Bronchial epithelial cell (primary cell): ENCODE data around the gene NOL4. TPM values are rescaled to one million over a fixed set of nuclear protein-coding genes. Genes with fewer than 3 reads are reported as not detected.
"Not testable (repeated sequence)": the region's sequence is repeated elsewhere in the genome, so short reads cannot be mapped to it uniquely, and the experiment has no call there.

Source experiments
- DNase-seq: peaks from one replicate; pipeline ENCODE4 v3.0.0-alpha.2; 2010; ENCODE audit warnings: low read depth
- FAIRE-seq: peaks from 2 replicates; lab custom pipeline; 2011; peaks lifted over from hg19 to GRCh38; lab: Jason Lieb, UNC
- H3K27me3 ChIP-seq: 2 replicates; pipeline ENCODE4 v1.5.1; 2011; ENCODE audit warnings: low read length; ENCODE audit not compliant: control insufficient read depth, insufficient read depth
- H3K36me3 ChIP-seq: 2 replicates; pipeline ENCODE4 v1.5.1; 2011; ENCODE audit warnings: low read length; ENCODE audit not compliant: control insufficient read depth, insufficient read depth
- H3K4me3 ChIP-seq: 2 replicates; pipeline ENCODE4 v1.5.1; 2011; ENCODE audit warnings: mild to moderate bottlenecking, low read depth, low read length, control low read depth
- total RNA-seq: library from RNA; depleted of rRNA; stranded (reverse); fragments of >200 nt; gene quantifications from 2 replicates; pipeline ENCODE4 v1.2.1, GENCODE V29; 2014
- TF ChIP-seq, protein P1 (sequence below): IDR thresholded peaks from 2 replicates; pipeline ENCODE4 v1.5.1; 2011; ENCODE audit warnings: mild to moderate bottlenecking, moderate library complexity, low read length, control low read depth, inconsistent platforms; ENCODE audit not compliant: insufficient read depth, severe bottlenecking

Gene NOL4
- total RNA-seq, 1 donor from 2014 or later, result not detected

DNA sequence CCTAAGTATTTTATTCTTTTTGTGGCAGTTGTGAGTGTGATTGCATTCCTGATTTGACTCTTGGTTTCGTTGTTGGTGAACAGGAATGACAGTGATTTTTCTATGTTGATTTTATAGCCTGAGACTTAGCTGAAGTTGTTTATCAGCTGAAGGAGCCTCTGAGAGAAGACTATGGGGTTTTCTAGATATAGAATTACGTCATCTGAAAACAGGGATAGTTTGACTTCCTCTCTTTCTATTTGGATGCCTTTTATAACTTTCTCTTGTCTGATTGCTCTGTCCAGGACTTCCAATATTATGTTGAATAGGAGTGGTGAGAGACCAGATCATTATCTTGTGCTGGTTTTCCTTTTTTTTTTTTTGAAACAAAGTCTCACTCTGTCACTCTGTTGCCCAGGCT is 18.0 kb upstream of the NOL4 start:
- TF ChIP-seq, protein P1, sequence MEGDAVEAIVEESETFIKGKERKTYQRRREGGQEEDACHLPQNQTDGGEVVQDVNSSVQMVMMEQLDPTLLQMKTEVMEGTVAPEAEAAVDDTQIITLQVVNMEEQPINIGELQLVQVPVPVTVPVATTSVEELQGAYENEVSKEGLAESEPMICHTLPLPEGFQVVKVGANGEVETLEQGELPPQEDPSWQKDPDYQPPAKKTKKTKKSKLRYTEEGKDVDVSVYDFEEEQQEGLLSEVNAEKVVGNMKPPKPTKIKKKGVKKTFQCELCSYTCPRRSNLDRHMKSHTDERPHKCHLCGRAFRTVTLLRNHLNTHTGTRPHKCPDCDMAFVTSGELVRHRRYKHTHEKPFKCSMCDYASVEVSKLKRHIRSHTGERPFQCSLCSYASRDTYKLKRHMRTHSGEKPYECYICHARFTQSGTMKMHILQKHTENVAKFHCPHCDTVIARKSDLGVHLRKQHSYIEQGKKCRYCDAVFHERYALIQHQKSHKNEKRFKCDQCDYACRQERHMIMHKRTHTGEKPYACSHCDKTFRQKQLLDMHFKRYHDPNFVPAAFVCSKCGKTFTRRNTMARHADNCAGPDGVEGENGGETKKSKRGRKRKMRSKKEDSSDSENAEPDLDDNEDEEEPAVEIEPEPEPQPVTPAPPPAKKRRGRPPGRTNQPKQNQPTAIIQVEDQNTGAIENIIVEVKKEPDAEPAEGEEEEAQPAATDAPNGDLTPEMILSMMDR, result no peak
- Histone ChIP-seq H3K27me3 (no peaks in the 10 kb centered on the region), H3K36me3 (no peaks in the 10 kb centered on the region), H3K4me3 (no peak overlapping the region)
- no peak for FAIRE-seq
- no peak for DNase-seq

GRCh38 chr18:34233781-34234388 is 9.2 kb upstream of the NOL4 start:
- H3K27me3 ChIP-seq, H3K36me3 ChIP-seq, H3K4me3 ChIP-seq, FAIRE-seq, DNase-seq: not testable (repeated sequence)

GRCh38 chr18:34225218-34225553 is 473 bp upstream of the NOL4 start:
- TF ChIP-seq, protein P1, result no peak
- H3K36me3 ChIP-seq, result no peaks in the 10 kb centered on the region
- DNase-seq, result no peak
- no peak overlapping the region for H3K4me3 ChIP-seq
- peaks cover 28% of the 10 kb centered on the region for H3K27me3 ChIP-seq
- no peak for FAIRE-seq

DNA sequence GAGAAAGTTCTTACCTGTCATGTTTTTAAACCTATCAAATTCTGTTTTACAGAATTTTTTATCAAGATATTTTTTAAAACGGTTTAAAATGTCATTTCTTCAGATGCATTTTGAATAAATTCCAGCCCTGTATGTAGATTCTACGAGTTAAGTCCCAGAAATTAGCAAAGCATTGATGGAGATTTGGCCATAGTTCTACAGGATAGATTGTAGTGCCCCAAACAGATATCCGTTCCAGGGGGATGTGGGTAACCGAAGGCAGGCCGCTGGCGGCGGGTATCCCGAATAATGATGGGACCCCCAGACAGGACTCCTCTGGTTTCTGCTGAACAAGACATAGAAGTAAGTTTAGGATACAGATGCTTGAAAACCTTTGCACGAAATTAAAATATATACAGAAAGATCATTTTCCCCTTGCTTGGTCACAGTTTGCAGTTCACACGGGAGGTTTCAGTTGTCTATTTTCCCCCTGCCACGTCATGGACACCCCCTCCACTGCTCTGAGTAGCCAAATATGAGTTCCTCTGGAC is 755 bp downstream of the NOL4 start:
- DNase-seq (no peak), FAIRE-seq (no peak)
- no peaks in the 10 kb centered on the region for H3K36me3 ChIP-seq
- H3K27me3 ChIP-seq, result peaks cover 28% of the 10 kb centered on the region
- TF ChIP-seq, protein P1, result no peak
- H3K4me3 ChIP-seq, result no peak overlapping the region

GRCh38 chr18:34223164-34223892 is 1.4 kb downstream of the NOL4 start:
- no peak overlapping the region for H3K4me3 ChIP-seq
- no peak for DNase-seq
- TF ChIP-seq, protein P1, result no peak
- FAIRE-seq, result no peak
- H3K27me3 ChIP-seq, result peaks cover 28% of the 10 kb centered on the region
- no peaks in the 10 kb centered on the region for H3K36me3 ChIP-seq

DNA sequence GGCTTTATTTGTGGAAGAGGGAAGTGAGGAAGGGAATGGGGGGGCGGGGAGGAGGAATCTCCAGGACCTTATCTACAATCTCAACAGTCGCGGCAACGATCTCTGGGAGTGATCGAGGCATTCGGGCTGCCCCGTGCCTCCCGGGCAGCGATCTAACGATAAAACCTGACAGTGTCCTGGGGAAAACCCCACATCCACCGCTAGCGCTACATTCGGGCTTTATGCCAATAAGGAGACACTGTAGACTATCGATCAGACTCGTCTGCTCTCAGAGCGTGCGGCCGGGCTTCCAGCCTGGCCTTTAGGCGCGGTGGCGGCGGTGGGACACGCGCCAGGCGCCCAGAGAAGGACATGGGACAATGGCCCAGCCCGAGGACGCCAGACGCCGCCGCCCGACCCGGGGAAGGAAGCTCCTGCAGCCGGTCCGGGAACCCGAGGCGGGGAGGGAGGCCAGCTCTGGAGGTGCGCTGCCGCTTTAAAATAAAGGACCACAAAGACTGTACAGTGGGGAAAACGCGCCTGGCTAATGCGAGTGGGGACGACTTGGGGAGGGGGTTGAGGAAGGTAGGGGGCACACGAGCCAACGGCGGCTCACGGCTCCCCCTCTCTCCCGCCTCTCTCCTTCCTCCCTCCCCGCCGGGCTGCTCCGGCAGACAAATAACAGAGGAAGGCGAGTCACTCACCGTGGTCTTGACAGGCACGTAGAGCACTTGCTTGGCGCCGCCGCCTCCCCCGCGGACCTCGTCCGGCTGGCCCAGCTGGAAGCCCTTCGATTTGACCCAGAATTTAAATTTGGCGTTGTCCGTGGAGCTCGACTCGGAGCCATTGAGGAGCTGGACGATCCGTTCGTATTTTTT is 2.2 kb downstream of the NOL4 start:
- H3K36me3 ChIP-seq, result no peaks in the 10 kb centered on the region
- peak; percentile 10 for DNase-seq
- peaks cover 25% of the 10 kb centered on the region for H3K27me3 ChIP-seq
- no peak for FAIRE-seq
- peak overlapping the region; percentile 1 for H3K4me3 ChIP-seq
- TF ChIP-seq, protein P1, result no peak
